Right lobe of liver (tissue), 4 donors: ENCODE measurements around the gene MFSD11.

Source experiments
- CTCF ChIP-seq, 4 donors: fragments of 200-600 bp in 3 of 4; fragments of 450-650 bp in 1 of 4; IDR thresholded peaks; one replicate each; pipeline versions ENCODE4 v1.5.1 to v1.8.0; 2016 to 2022; ENCODE audit warnings: antibody characterized with exemption in 4 of 4, mild to moderate bottlenecking in 2 of 4
- POLR2A ChIP-seq: fragments of 450-650 bp; IDR thresholded peaks from one replicate; pipeline ENCODE4 v1.6.1; 2017; ENCODE audit warnings: antibody characterized with exemption, mild to moderate bottlenecking
- donor health status: DM: no; HTN: no; CAD: no.
- donor health status: DM: no; HTN: no; CAD: no.
- donor health status: DM: no; HTN: yes; CAD: no.

- TF ChIP-seq CTCF (IDR thresholded peaks at IDR 0.05) (no peak), POLR2A (no peak)
Measured at GRCh38 chr17:76775021-76775600, 37.2 kb downstream of the MFSD11 start.
